Mucosa of descending colon (tissue), 3 donors: ENCODE data around the gene EYA4. TPM values are rescaled to one million over a fixed set of nuclear protein-coding genes. Genes with fewer than 3 reads are reported as not detected.

Experiments
- ATAC-seq: fragments of 200-7000 bp; cut with Tn5 transposase; one replicate; pipeline ENCODE4 v1.9.1; 2020; ENCODE audit warnings: mild to moderate bottlenecking, moderate library complexity
- DNase-seq, 3 donors: peaks; one replicate each; pipeline ENCODE4 v3.0.0-alpha.2; 2020
- H3K36me3 ChIP-seq: fragments of 200-600 bp; one replicate; pipeline ENCODE4 v1.8.0; 2021; ENCODE audit warnings: low read depth, mild to moderate bottlenecking
- H3K4me1 ChIP-seq: fragments of 200-600 bp; one replicate; pipeline ENCODE4 v1.8.0; 2021; ENCODE audit warnings: low read depth, mild to moderate bottlenecking
- H3K4me3 ChIP-seq: fragments of 200-600 bp; one replicate; pipeline ENCODE4 v1.8.0; 2021; ENCODE audit warnings: mild to moderate bottlenecking
- H3K9me3 ChIP-seq: fragments of 200-600 bp; one replicate; pipeline ENCODE4 v1.8.0; 2021; ENCODE audit warnings: mild to moderate bottlenecking
- CTCF ChIP-seq: fragments of 200-600 bp; IDR thresholded peaks from one replicate; pipeline ENCODE4 v1.8.0; 2022; ENCODE audit warnings: antibody characterized with exemption, mild to moderate bottlenecking
- intact Hi-C, 2 donors: fragments of 100-400 bp; cut with DNase I in 1 of 2; cut with micrococcal nuclease in 1 of 2; formaldehyde crosslinking; loops; one replicate each; pipeline versions ENCODE4 v1.11.0 to v1.11.1; 2022; cut with DNase I, micrococcal nuclease
- total RNA-seq, 3 donors: library from RNA; stranded (reverse); fragmentation: NEBNext Ultra II Directional in 2 of 3; extraction: Animal tissue kit (Norgen Biotek cat#: 25700) in 2 of 3; gene quantifications; one replicate each; pipeline versions ENCODE4 v1.2.1 to v1.2.4, GENCODE V29; 2021 to 2023
- donor health status: DM: no; HTN: no; CAD: no; lungs with moderate emphysema.
- donor health status: DM: no; HTN: no; CAD: no.
- donor health status: DM: no; HTN: yes; CAD: no.

The EYA4 gene
- total RNA-seq, 3 donors from 2014 or later: 0.41 to 0.66 TPM; not detected in 1

- intact Hi-C loops: no loop called here
- Histone ChIP-seq H3K36me3 (no peaks in the 10 kb centered on the region), H3K9me3 (no peaks in the 10 kb centered on the region), H3K4me3 (no peak overlapping the region), H3K4me1 (no peaks in the 10 kb centered on the region)
- DNase-seq (no peak), ATAC-seq (no peak)
- TF ChIP-seq CTCF: no peak
Observed at GRCh38 chr6:133218852-133219251, 22.3 kb upstream of the EYA4 start.

- no peak for TF ChIP-seq CTCF
- H3K4me1 ChIP-seq: no peaks in the 10 kb centered on the region
- intact Hi-C loops: no loop called here
- H3K36me3 ChIP-seq: no peaks in the 10 kb centered on the region
- no peaks in the 10 kb centered on the region for H3K9me3 ChIP-seq
- ATAC-seq (no peak), DNase-seq (no peak)
- no peak overlapping the region for H3K4me3 ChIP-seq
Observed at GRCh38 chr6:133223452-133224029, 17.6 kb upstream of the EYA4 start.

GRCh38 chr6:133225560-133225959 lies 15.6 kb upstream of the EYA4 start:
- H3K9me3 ChIP-seq: no peaks in the 10 kb centered on the region
- ATAC-seq: no peak

GRCh38 chr6:133227344-133227743 lies 13.8 kb upstream of the EYA4 start:
- Histone ChIP-seq H3K4me1 (no peaks in the 10 kb centered on the region), H3K4me3 (no peak overlapping the region), H3K36me3 (no peaks in the 10 kb centered on the region), H3K9me3 (no peaks in the 10 kb centered on the region)
- TF ChIP-seq CTCF: no peak
- ATAC-seq (no peak), DNase-seq (no peak)
- intact Hi-C loops: no loop called here

More at GRCh38 chr6:133225560-133225959, 15.6 kb upstream of the EYA4 start:
- intact Hi-C loops: no loop called here
- Histone ChIP-seq H3K4me1 (no peaks in the 10 kb centered on the region), H3K36me3 (no peaks in the 10 kb centered on the region), H3K4me3 (no peak overlapping the region)
- TF ChIP-seq CTCF: no peak
- no peak for DNase-seq

- Histone ChIP-seq H3K4me3 (no peak overlapping the region), H3K9me3 (no peaks in the 10 kb centered on the region), H3K4me1 (no peaks in the 10 kb centered on the region), H3K36me3 (no peaks in the 10 kb centered on the region)
- DNase-seq: no peak
- no peak for TF ChIP-seq CTCF
- ATAC-seq: no peak
- intact Hi-C loops: no loop called here
Observed at GRCh38 chr6:133230052-133230451, 11.1 kb upstream of the EYA4 start.

- no peak overlapping the region for H3K4me3 ChIP-seq
- no peak for TF ChIP-seq CTCF
- H3K36me3 ChIP-seq: no peaks in the 10 kb centered on the region
- no peaks in the 10 kb centered on the region for H3K4me1 ChIP-seq
- DNase-seq (no peak), ATAC-seq (no peak)
- no peaks in the 10 kb centered on the region for H3K9me3 ChIP-seq
- intact Hi-C loops: no loop called here
Observed at GRCh38 chr6:133235221-133235620, 5.9 kb upstream of the EYA4 start.
